Measurements from ENCODE around the gene GCKR. TPM values are rescaled to one million over a fixed set of nuclear protein-coding genes. Genes with fewer than 3 reads are reported as not detected.

GCKR gene
- total RNA-seq (2022; extraction: Qiagen RNA extraction): 0.12 to 0.36 TPM (median 0.32 TPM) in 3 of 5 replicates, not detected in the others

DNA sequence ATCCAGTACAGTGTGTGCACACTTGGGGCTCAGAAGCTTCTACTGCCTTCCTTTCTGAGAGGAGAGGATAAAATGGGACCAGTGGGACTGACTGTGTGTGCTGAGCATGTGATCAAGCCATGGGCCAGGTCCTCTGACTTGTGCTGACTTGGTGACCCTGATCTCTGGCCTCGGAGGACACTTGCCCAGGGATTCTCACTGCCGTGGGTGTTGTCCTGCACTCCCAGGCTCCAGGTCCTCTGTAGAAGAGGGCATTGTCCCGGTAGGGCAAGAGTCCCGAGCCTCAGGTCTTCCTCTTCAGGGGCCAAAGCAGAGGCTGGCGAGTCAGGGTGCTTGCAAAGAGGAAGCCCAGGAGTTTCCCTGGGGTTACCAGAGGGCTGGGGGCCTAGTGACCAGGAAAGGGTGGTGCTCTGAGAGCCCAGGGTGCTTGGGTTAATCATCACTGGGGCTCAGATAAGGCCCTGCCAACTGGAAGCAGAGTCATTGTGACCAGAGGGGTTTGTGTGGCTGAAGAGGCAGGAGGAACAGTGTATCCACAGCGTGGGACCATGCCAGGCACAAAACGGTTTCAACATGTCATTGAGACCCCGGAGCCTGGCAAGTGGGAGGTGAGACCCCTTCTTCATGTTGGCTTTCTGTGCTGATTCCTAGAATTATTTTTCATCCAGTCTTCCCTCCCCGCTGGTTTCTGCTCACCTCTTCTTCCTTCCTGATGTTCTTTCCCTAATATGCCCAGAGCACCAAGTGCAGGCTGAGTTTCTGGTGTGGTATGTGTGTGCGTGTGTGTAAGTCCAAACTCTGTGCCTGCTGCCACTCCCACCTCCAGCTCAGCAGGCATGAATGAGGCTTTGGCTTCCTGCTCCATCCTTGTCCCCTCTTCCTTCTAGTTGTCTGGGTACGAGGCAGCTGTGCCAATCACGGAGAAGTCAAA lies at the start of gene GCKR:
Gene GCKR, plus strand, starts transcription at position 483 of the 931 bp plus-strand sequence. Its CDS starts 66 bp downstream, at position 549.

GRCh38 chr2:27489498-27490397 lies 6.9 kb upstream of the GCKR start, which contains the start of gene IFT172:
IFT172 (minus strand) TSS chr2:27489743; CDS start chr2:27489653, 90 bp downstream.

DNA sequence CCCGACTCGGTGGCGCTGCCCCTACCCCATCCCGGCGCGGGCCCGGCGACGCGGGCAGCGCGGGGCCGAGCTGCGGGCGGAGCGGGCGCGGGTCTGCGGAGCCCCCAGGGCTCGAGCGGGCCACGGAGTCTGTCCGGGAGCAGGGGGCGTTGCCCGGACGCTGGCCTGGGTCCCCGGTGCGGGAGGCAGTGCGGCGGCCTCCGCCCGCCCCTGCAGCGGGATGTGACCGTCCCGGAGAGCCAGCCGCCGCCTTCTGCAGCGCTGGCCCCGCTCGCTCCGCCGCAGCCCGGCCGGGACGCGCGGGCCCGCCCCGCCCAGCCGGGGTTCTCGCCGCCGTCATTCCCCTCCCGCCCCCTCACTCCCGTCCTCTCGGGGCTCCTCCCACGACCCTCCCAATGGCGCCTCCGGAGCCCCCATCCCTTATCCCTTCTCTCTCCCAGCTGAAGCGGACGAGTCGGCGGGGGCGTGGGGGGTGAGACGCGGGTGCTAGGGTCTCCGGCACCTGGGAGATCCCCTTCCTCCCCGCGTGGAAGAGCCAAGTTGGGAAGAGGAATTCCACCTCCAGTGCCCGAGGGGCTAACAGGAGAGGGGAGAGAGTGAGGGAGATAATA lies 1.6 kb upstream of the GCKR start, which contains the start of gene FNDC4:
Gene FNDC4, minus strand, starts transcription at position 257 of the 611 bp plus-strand sequence. CDS start 521 bp downstream, outside the sequence.

Other genes with a start within 250 kb of the GCKR start
- 2.1 to 4.0 TPM (median 3.3 TPM) in 5 replicates for gene SLC30A3, start 233.8 kb upstream of the GCKR start, total RNA-seq (2022; extraction: Qiagen RNA extraction)
- gene DNAJC5G, start 221.4 kb upstream of the GCKR start, total RNA-seq (2022; extraction: Qiagen RNA extraction): not detected in 5 replicates
- gene TRIM54, start 214.4 kb upstream of the GCKR start, total RNA-seq (2022; extraction: Qiagen RNA extraction): 0.70 to 1.3 TPM (median 0.91 TPM) in 5 replicates
- gene UCN, start 188.4 kb upstream of the GCKR start, total RNA-seq (2022; extraction: Qiagen RNA extraction): 0.30 to 2.8 TPM (median 1.4 TPM) in 5 replicates
- 76.5 to 95.8 TPM (median 85.5 TPM) in 5 replicates for gene MPV17, start 173.7 kb upstream of the GCKR start, total RNA-seq (2022; extraction: Qiagen RNA extraction)
- 55.1 to 62.9 TPM (median 59.6 TPM) in 5 replicates for gene GTF3C2, start 140.1 kb upstream of the GCKR start, total RNA-seq (2022; extraction: Qiagen RNA extraction)
- gene EIF2B4, start 126.5 kb upstream of the GCKR start, total RNA-seq (2022; extraction: Qiagen RNA extraction): 53.2 to 61.0 TPM (median 54.0 TPM) in 5 replicates
- gene SNX17, start 126.2 kb upstream of the GCKR start, total RNA-seq (2022; extraction: Qiagen RNA extraction): 134 to 145 TPM (median 142 TPM) in 5 replicates
- gene ZNF513, start 116.1 kb upstream of the GCKR start, total RNA-seq (2022; extraction: Qiagen RNA extraction): 9.7 to 14.7 TPM (median 13.5 TPM) in 5 replicates
- gene PPM1G, start 87.2 kb upstream of the GCKR start, total RNA-seq (2022; extraction: Qiagen RNA extraction): 153 to 166 TPM (median 156 TPM) in 5 replicates
- 123 to 138 TPM (median 130 TPM) in 5 replicates for gene NRBP1, start 68.2 kb upstream of the GCKR start, total RNA-seq (2022; extraction: Qiagen RNA extraction)
- 0.22 to 0.70 TPM (median 0.42 TPM) in 4 of 5 replicates, not detected in the other for gene KRTCAP3, start 54.5 kb upstream of the GCKR start, total RNA-seq (2022; extraction: Qiagen RNA extraction)
- 6.6 to 9.6 TPM (median 7.2 TPM) in 5 replicates for gene IFT172, start 7.1 kb upstream of the GCKR start, total RNA-seq (2022; extraction: Qiagen RNA extraction)
- 3.5 to 5.3 TPM (median 3.8 TPM) in 5 replicates for gene FNDC4, start 1.6 kb upstream of the GCKR start, total RNA-seq (2022; extraction: Qiagen RNA extraction)
- gene ZNF512, start 86.2 kb downstream of the GCKR start, total RNA-seq (2022; extraction: Qiagen RNA extraction): 14.5 to 18.6 TPM (median 16.5 TPM) in 5 replicates
- gene CCDC121, start 132.2 kb downstream of the GCKR start, total RNA-seq (2022; extraction: Qiagen RNA extraction): 3.4 to 4.3 TPM (median 3.8 TPM) in 5 replicates
- gene GPN1, start 132.2 kb downstream of the GCKR start, total RNA-seq (2022; extraction: Qiagen RNA extraction): 56.4 to 64.7 TPM (median 57.2 TPM) in 5 replicates
- 27.1 to 32.9 TPM (median 31.2 TPM) in 5 replicates for gene SUPT7L, start 166.8 kb downstream of the GCKR start, total RNA-seq (2022; extraction: Qiagen RNA extraction)
- gene SLC4A1AP, start 167.1 kb downstream of the GCKR start, total RNA-seq (2022; extraction: Qiagen RNA extraction): 27.0 to 35.2 TPM (median 29.7 TPM) in 5 replicates